Right lobe of liver (tissue), 6 donors: Measurements from ENCODE around the gene RNPEP. TPM values are rescaled to one million over a fixed set of nuclear protein-coding genes. Genes with fewer than 3 reads are reported as not detected.
"Not testable (repeated sequence)": the region's sequence is repeated elsewhere in the genome, so short reads cannot be mapped to it uniquely, and the experiment has no call there.

Experiments
- ATAC-seq, 4 donors: fragments of 200-7000 bp; cut with Tn5 transposase; one replicate each; pipeline ENCODE4 v1.9.1; 2020; ENCODE audit warnings: mild to moderate bottlenecking in 4 of 4, moderate library complexity in 4 of 4
- DNase-seq, 3 donors: peaks; one replicate each; pipeline ENCODE4 v3.0.0-alpha.2; 2020
- H3K27ac ChIP-seq, 3 donors: fragments of 200-600 bp; one replicate each; pipeline ENCODE4 v1.8.0; 2022
- H3K27me3 ChIP-seq, 2 donors: fragments of 200-600 bp; one replicate each; pipeline ENCODE4 v1.8.0; 2022
- H3K36me3 ChIP-seq, 4 donors: fragments of 200-600 bp; sonication (generic) in 1 of 4; one replicate each; pipeline versions ENCODE4 v1.5.1 to v1.8.0; 2017 to 2022; ENCODE audit warnings: control low read depth in 1 of 4
- H3K4me1 ChIP-seq, 4 donors: fragments of 200-600 bp; sonication (generic) in 1 of 4; one replicate each; pipeline versions ENCODE4 v1.5.1 to v1.8.0; 2017 to 2022; ENCODE audit warnings: control low read depth in 1 of 4
- H3K4me3 ChIP-seq, 3 donors: fragments of 200-600 bp; one replicate each; pipeline ENCODE4 v1.8.0; 2022
- H3K9me3 ChIP-seq, 4 donors: fragments of 200-600 bp; sonication (generic) in 1 of 4; one replicate each; pipeline versions ENCODE4 v1.5.1 to v1.8.0; 2017 to 2022; ENCODE audit warnings: control low read depth in 1 of 4
- POLR2A ChIP-seq: fragments of 450-650 bp; IDR thresholded peaks from one replicate; pipeline ENCODE4 v1.6.1; 2017; ENCODE audit warnings: antibody characterized with exemption, mild to moderate bottlenecking
- WGBS: methylation state at CpG from one replicate; pipeline ENCODE4 v1.1.6; 2018; ENCODE audit warnings: low coverage, low lambda C conversion rate; ENCODE audit not compliant: insufficient coverage; ENCODE audit errors: missing lambda C conversion rate; 5-methylcytosine and 5-hydroxymethylcytosine counted together
- intact Hi-C, 2 donors: fragments of 100-400 bp; cut with DNase I; formaldehyde crosslinking; loops; one replicate each; pipeline versions ENCODE4 v1.11.2 to v1.14.1; 2022
- total RNA-seq, 6 experiments: library from RNA; depleted of rRNA in 2 of 6; stranded (reverse); fragments of >200 nt in 2 of 6; fragmentation: NEBNext Ultra II Directional in 3 of 6; extraction: Animal tissue kit (Norgen Biotek cat#: 25700) in 3 of 6; gene quantifications; one replicate each; pipeline versions ENCODE4 v1.1.0 to v1.2.4, GENCODE V29; 2016 to 2023
- TF ChIP-seq, protein P1 (sequence below), 4 donors: fragments of 200-600 bp in 3 of 4; fragments of 450-650 bp in 1 of 4; IDR thresholded peaks; one replicate each; pipeline versions ENCODE4 v1.5.1 to v1.8.0; 2016 to 2022; ENCODE audit warnings: antibody characterized with exemption in 4 of 4, mild to moderate bottlenecking in 2 of 4
- donor health status: DM: no; HTN: yes; CAD: no.
- donor health status: DM: no; HTN: no; CAD: no.
- donor health status: DM: no; HTN: no; CAD: no.
- donor health status: DM: no; HTN: yes; CAD: no.
- donor health status: DM: no; HTN: yes; CAD: no.

Gene RNPEP
- total RNA-seq, 6 experiments from 2014 or later, result 28.9 to 51.5 (median 41.3) TPM

- DNase-seq (no peak), ATAC-seq (no peak)
- no peak for TF ChIP-seq POLR2A
- TF ChIP-seq, protein P1, sequence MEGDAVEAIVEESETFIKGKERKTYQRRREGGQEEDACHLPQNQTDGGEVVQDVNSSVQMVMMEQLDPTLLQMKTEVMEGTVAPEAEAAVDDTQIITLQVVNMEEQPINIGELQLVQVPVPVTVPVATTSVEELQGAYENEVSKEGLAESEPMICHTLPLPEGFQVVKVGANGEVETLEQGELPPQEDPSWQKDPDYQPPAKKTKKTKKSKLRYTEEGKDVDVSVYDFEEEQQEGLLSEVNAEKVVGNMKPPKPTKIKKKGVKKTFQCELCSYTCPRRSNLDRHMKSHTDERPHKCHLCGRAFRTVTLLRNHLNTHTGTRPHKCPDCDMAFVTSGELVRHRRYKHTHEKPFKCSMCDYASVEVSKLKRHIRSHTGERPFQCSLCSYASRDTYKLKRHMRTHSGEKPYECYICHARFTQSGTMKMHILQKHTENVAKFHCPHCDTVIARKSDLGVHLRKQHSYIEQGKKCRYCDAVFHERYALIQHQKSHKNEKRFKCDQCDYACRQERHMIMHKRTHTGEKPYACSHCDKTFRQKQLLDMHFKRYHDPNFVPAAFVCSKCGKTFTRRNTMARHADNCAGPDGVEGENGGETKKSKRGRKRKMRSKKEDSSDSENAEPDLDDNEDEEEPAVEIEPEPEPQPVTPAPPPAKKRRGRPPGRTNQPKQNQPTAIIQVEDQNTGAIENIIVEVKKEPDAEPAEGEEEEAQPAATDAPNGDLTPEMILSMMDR (IDR thresholded peaks at IDR 0.05), result no peak
- Histone ChIP-seq H3K4me1 (no peaks in the 10 kb centered on the region), H3K36me3 (no peaks in the 10 kb centered on the region), H3K9me3 (no peaks in the 10 kb centered on the region), H3K27me3 (no peaks in the 10 kb centered on the region), H3K27ac (no peak overlapping the region), H3K4me3 (no peak overlapping the region)
- intact Hi-C loops, result no loop called here
- 59% methylated on average over 4 of the region's 4 CpGs for WGBS
Observed at GRCh38 chr1:201939148-201939547, 43.3 kb upstream of the RNPEP start.

DNA sequence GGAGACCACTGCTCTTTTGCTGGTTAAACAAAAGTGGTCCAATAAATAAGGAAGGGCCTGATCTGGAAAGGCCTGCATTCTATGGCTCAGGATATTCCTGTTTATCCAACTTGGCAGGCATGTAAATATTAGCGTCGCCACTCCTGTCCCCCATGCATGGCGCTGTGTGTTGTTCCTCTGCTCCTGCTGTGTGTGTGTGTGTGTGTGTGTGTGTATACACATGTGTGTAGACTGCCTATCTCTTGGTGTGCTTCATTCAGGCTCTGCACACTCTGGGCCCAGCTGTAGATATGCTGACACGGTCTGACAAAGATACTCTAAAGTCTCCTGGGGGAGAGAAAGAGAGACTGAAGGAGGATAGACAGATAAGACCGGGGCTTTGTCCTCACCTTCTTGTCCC, 42.9 kb upstream of the RNPEP start:
- no peak overlapping the region for H3K27ac ChIP-seq
- no peak for ATAC-seq

GRCh38 chr1:201940316-201940715, 42.1 kb upstream of the RNPEP start:
- ATAC-seq, H3K4me3 ChIP-seq, H3K27me3 ChIP-seq, intact Hi-C loops, H3K4me1 ChIP-seq, H3K27ac ChIP-seq, H3K9me3 ChIP-seq, DNase-seq, H3K36me3 ChIP-seq: not testable (repeated sequence)
- WGBS, result 92% methylated on average over 7 of the region's 10 CpGs

More for the DNA sequence above, 42.9 kb upstream of the RNPEP start:
- DNase-seq, result no peak
- Histone ChIP-seq H3K27me3 (no peaks in the 10 kb centered on the region), H3K9me3 (no peaks in the 10 kb centered on the region), H3K36me3 (no peaks in the 10 kb centered on the region), H3K4me1 (no peaks in the 10 kb centered on the region), H3K4me3 (no peak overlapping the region)
- intact Hi-C loops, result no loop called here
- TF ChIP-seq POLR2A, result no peak
- TF ChIP-seq, protein P1 (IDR thresholded peaks at IDR 0.05), result no peak
- no CpG with 5 or more reads among the region's 5 CpGs for WGBS

GRCh38 chr1:201941420-201942128, 40.9 kb upstream of the RNPEP start:
- ATAC-seq (no peak), DNase-seq (no peak)
- TF ChIP-seq POLR2A, result no peak
- TF ChIP-seq, protein P1 (IDR thresholded peaks at IDR 0.05), result no peak
- intact Hi-C loops, result no loop called here
- H3K36me3 ChIP-seq, result no peaks in the 10 kb centered on the region
- H3K27me3 ChIP-seq, result no peaks in the 10 kb centered on the region
- 73% methylated on average over 2 of the region's 18 CpGs for WGBS
- no peaks in the 10 kb centered on the region for H3K4me1 ChIP-seq
- H3K9me3 ChIP-seq, result no peaks in the 10 kb centered on the region
- H3K27ac ChIP-seq, result no peak overlapping the region
- H3K4me3 ChIP-seq, result no peak overlapping the region

DNA sequence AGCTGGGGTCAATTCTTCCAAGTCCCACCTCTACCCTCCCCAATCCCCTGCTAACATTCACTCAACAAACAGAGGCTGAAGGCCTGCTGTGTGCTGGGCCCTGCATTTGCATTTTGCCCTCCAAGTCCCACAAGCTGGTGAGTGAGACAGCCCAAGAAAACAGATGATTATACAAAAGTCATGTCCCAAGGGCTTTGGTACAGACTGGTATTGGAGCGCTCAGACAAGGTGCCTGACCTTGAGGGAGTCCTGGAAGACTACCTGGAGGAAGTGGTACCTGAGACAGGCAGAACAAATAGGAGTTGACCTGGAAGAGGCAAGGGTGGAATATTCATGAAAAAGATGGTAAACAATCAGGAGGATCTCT, 40.3 kb upstream of the RNPEP start:
- intact Hi-C loops, result no loop called here
- DNase-seq (no peak), ATAC-seq (no peak)
- Histone ChIP-seq H3K4me1 (no peaks in the 10 kb centered on the region), H3K4me3 (no peak overlapping the region), H3K27me3 (no peaks in the 10 kb centered on the region), H3K36me3 (no peaks in the 10 kb centered on the region), H3K9me3 (no peaks in the 10 kb centered on the region), H3K27ac (no peak overlapping the region)
- TF ChIP-seq, protein P1 (IDR thresholded peaks at IDR 0.05), result no peak
- no peak for TF ChIP-seq POLR2A
- no CpG with 5 or more reads among the region's 1 CpG for WGBS
